GM12864 (cell line): ENCODE measurements around the gene OBP2B.
"Not testable (repeated sequence)": the region's sequence is repeated elsewhere in the genome, so short reads cannot be mapped to it uniquely, and the experiment has no call there.

Experiments
- DNase-seq: peaks from one replicate; pipeline ENCODE4 v3.0.0-alpha.2; 2011; ENCODE audit warnings: low read depth
- H3K4me3 ChIP-seq: 2 replicates; pipeline ENCODE4 v1.5.1; 2011; ENCODE audit warnings: mild to moderate bottlenecking, low read depth, low read length, control low read depth
- CTCF ChIP-seq: IDR thresholded peaks from 2 replicates; pipeline ENCODE4 v1.5.1; 2011; ENCODE audit warnings: low read depth, mild to moderate bottlenecking, moderate library complexity, low read length, control low read depth, inconsistent platforms; ENCODE audit errors: missing control alignments

Gene OBP2B

GRCh38 chr9:133238272-133238850, 29.3 kb upstream of the OBP2B start:
- no peak for TF ChIP-seq CTCF
- H3K4me3 ChIP-seq: no peak overlapping the region
- no peak for DNase-seq

DNA sequence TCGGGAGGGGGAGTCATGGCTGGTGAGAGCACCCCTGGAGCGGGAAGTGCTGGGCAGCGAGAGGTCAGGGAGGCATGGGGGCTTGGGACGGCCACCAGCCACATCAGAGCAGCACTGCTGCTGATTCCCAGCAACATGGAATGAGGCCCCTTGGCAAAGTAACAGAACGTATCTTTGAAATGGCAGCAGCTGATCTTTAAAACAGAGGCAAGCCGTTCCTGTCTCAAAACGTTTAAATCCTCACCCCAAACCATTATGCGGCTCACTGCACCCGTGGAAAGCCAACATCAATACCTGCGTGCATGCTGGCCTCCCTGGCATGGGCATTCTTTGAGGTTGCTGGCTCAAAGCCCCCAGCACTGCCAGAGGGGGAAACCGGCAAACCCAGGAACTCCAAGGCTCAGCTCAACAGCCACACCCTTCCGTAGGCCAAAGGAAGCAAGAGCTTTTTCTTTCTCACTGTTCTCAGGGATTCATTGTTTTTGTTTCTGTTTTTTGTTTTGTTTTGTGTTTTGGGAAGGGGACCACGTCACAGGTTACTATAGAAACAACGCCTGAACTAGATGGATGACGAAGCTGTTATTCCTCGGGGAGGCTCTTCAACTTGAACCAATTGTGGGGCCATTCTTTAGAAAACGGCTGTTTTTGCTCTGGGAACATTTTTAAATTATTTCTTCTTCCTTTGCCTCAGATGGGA, 28.1 kb upstream of the OBP2B start:
- TF ChIP-seq CTCF: no peak
- DNase-seq: no peak
- no peak overlapping the region for H3K4me3 ChIP-seq

GRCh38 chr9:133236291-133237034, 27.4 kb upstream of the OBP2B start:
- not testable (repeated sequence) for H3K4me3 ChIP-seq, DNase-seq

DNA sequence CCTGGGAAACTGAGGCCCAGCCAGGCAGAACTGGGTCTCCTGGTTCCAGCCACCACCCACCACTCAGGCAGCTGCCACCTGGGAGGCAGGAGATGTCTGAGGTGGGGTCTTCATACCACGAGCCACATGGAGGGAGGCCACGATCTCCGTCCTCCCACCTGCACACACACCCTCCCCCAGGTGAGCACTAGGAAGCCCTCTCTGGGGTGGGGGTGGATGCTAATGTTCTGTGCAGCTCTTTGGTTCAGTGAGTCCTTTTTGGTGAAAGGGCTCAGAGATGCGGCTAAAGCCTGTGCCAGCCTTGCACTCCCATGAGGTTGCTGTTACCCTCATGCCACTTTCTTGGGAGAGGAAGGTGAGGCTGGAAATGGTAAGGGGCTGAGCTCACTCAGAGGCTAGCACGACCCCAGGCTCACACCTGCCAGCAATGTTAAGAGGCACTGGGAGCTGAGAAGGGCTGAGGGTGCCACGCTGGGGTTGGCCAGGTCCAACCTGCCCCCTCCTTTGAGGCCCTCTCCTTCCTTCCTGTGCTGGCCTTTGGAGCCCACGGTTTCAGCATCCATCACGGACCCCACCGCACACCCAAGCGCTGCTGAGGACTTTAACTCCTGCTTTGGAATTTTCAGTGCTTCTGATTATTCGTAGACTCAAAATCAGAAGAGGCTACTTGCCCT, 26.6 kb upstream of the OBP2B start:
- TF ChIP-seq CTCF: no peak
- DNase-seq: no peak
- H3K4me3 ChIP-seq: no peak overlapping the region

DNA sequence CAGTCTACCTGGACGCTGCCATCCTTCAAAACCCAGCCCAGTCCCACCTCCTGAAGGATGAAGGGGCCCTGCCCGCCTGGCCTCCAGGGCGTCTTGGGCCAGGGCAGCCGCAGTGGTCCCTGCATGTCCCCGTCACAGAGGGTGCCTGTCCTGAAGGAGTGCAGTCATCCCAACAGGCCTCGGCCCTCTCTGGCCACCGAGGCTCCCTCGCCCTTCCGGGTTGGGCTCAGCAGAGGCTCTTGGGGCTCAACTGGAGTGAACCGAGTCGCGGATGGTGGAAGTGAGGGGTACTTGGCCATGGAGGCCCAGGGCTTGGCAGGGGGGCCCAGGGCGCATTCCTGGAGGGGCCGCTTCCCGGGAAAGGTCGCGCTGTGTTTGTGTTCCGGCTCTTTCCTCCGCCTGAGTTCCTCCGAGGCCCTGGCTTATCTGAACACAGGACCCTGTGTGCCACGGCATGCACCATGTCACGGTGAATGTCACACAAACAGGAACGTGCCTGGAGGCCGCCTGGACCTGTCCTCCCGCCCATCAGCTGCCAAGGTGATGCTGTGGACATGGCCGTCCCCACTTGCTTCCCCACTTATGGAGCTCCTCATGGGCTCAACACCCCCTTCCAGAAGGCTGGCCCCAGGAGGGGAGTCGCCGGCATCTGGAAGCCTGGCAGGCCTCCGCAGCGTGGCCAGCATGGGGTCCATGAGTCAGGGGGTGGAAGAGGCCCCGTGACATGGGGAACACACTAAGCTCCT, 25.7 kb upstream of the OBP2B start:
- no peak for DNase-seq

GRCh38 chr9:133233681-133234432, 24.8 kb upstream of the OBP2B start:
- H3K4me3 ChIP-seq: no peak overlapping the region
- no peak for DNase-seq
- no peak for TF ChIP-seq CTCF

More for the DNA sequence above, 25.7 kb upstream of the OBP2B start:
- no peak overlapping the region for H3K4me3 ChIP-seq
- TF ChIP-seq CTCF: no peak

DNA sequence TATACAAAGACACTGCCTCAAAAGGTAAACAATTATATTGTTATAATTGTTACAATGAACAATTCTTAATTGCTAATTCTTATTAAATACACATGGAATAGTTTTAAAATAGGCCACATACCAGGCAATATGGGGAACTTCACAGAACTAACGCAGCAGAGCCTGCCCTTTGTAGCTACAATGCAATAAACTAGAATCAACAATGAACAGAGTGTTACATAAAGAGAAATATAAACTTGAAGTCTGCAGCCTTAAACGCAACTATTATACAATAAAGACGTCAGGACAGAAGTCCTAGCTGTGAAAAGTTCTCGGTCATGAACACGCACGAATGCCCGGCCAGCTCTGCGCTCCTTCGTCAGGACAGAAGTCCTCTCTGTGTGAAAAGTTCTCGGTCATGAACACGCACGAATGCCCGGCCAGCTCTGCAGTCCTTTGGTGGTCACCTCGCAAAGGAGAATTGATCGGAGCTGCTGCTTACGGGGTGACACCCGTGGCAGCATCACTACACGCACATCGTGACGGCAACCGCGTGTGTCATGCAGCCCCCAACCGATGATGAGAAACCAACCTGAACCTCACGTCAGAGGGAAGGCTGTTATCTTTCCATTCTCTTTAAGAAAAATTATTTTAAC, 23.0 kb upstream of the OBP2B start:
- not testable (repeated sequence) for DNase-seq, H3K4me3 ChIP-seq

DNA sequence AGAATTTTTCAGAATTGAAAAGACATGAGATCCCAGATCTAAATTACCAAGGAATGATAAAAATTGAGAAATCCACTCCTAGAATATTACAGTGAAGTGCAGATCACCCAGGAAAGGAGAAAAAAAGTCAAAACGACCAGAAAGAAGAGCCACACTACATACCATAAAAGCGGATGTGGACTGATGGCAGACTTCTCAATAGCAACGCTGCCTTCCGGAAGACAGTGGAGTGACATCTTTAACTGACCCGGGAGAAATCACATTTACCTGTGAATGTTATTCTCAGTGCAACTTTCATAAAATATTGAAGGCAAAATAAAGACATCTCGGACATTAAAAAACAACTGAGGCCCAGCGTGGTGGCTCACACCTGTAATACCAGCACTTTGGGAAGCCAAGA, 21.5 kb upstream of the OBP2B start:
- not testable (repeated sequence) for H3K4me3 ChIP-seq, DNase-seq
